MM.1S (cell line): ENCODE data around the gene GRIN3B.

Experiments used
- DNase-seq: peaks from one replicate; pipeline ENCODE4 v3.0.0-alpha.2; 2015
- H2AFZ ChIP-seq: fragments of 300-600 bp; sonication (generic); 2 replicates; pipeline ENCODE4 v1.6.0; 2016; ENCODE audit warnings: antibody characterized with exemption, low read length
- H3F3A ChIP-seq: fragments of 300-600 bp; sonication (generic); 2 replicates; pipeline ENCODE4 v1.6.1; 2016; ENCODE audit warnings: mild to moderate bottlenecking, antibody characterized with exemption, low read length, moderate library complexity, mixed read lengths; ENCODE audit not compliant: insufficient read depth
- H3K27ac ChIP-seq: fragments of 300-600 bp; sonication (generic); 2 replicates; pipeline ENCODE4 v1.5.1; 2016; ENCODE audit warnings: mild to moderate bottlenecking, low read length
- H3K27me3 ChIP-seq: fragments of 300-600 bp; sonication (generic); replicated peaks from 2 replicates; pipeline ENCODE4 v1.6.0; 2016; ENCODE audit warnings: low read length; ENCODE audit not compliant: insufficient read depth
- H3K36me3 ChIP-seq: fragments of 300-600 bp; sonication (generic); replicated peaks from 2 replicates; pipeline ENCODE4 v1.6.1; 2016; ENCODE audit warnings: mild to moderate bottlenecking, low read length, mixed read lengths; ENCODE audit not compliant: insufficient read depth
- H3K4me1 ChIP-seq: fragments of 300-600 bp; sonication (generic); 2 replicates; pipeline ENCODE4 v1.6.1; 2016; ENCODE audit warnings: low read length, mixed read lengths
- H3K4me2 ChIP-seq: fragments of 300-600 bp; sonication (generic); 2 replicates; pipeline ENCODE4 v1.6.0; 2016; ENCODE audit warnings: low read depth, low read length
- H3K4me3 ChIP-seq: fragments of 300-600 bp; sonication (generic); 2 replicates; pipeline ENCODE4 v1.5.1; 2016; ENCODE audit warnings: low read length, mixed read lengths
- H3K79me2 ChIP-seq: fragments of 300-600 bp; sonication (generic); 2 replicates; pipeline ENCODE4 v1.6.1; 2016; ENCODE audit warnings: mixed run types, low read length, mixed read lengths
- H3K9ac ChIP-seq: fragments of 300-600 bp; sonication (generic); 2 replicates; pipeline ENCODE4 v1.6.1; 2016; ENCODE audit warnings: low read length, mixed read lengths
- H3K9me2 ChIP-seq: fragments of 300-600 bp; sonication (generic); replicated peaks from 2 replicates; pipeline ENCODE4 v1.6.1; 2016; ENCODE audit warnings: mild to moderate bottlenecking, low read length, mixed read lengths; ENCODE audit not compliant: insufficient read depth
- H3K9me3 ChIP-seq: fragments of 300-600 bp; sonication (generic); replicated peaks from 2 replicates; pipeline ENCODE4 v1.6.1; 2016; ENCODE audit warnings: mild to moderate bottlenecking, low read length, mixed read lengths; ENCODE audit not compliant: insufficient read depth
- H4K20me1 ChIP-seq: fragments of 300-600 bp; sonication (generic); 2 replicates; pipeline ENCODE4 v1.6.1; 2016; ENCODE audit warnings: mild to moderate bottlenecking, low read length, moderate library complexity, mixed read lengths; ENCODE audit not compliant: insufficient read depth
- CTCF ChIP-seq: fragments of 300-600 bp; sonication (generic); IDR thresholded peaks from 2 replicates; pipeline ENCODE4 v1.5.1; 2016; ENCODE audit warnings: antibody characterized with exemption, low read length, mixed read lengths
- EZH2 ChIP-seq: fragments of 300-600 bp; sonication (generic); optimal IDR thresholded peaks from 2 replicates; pipeline ENCODE3; 2017; ENCODE audit warnings: low read depth, mild to moderate bottlenecking, antibody characterized with exemption, low read length, mixed read lengths
- EZH2phosphoT487 ChIP-seq: fragments of 300-600 bp; sonication (generic); IDR thresholded peaks from 2 replicates; pipeline ENCODE4 v1.6.1; 2018; ENCODE audit warnings: antibody characterized with exemption, low read length

The GRIN3B gene

GRCh38 chr19:977058-977464, 23.2 kb upstream of the GRIN3B start:
- H3K9me3 ChIP-seq: no peaks in the 10 kb centered on the region
- H3K79me2 ChIP-seq: no peaks in the 10 kb centered on the region
- H3K4me3 ChIP-seq: no peak overlapping the region
- no peaks in the 10 kb centered on the region for H4K20me1 ChIP-seq
- H3K4me2 ChIP-seq: no peak overlapping the region
- H3K36me3 ChIP-seq: no peaks in the 10 kb centered on the region
- H3F3A ChIP-seq: no peaks in the 10 kb centered on the region
- H3K27ac ChIP-seq: no peak overlapping the region
- no peaks in the 10 kb centered on the region for H3K9me2 ChIP-seq
- H2AFZ ChIP-seq: no peak overlapping the region
- DNase-seq: no peak
- TF ChIP-seq CTCF (no peak), EZH2 (no peak), EZH2phosphoT487 (no peak)
- no peaks in the 10 kb centered on the region for H3K4me1 ChIP-seq
- H3K9ac ChIP-seq: no peak overlapping the region
- no peaks in the 10 kb centered on the region for H3K27me3 ChIP-seq

GRCh38 chr19:979318-979741, 20.9 kb upstream of the GRIN3B start:
- DNase-seq: no peak
- peaks cover 12% of the 10 kb centered on the region for H3F3A ChIP-seq
- no peaks in the 10 kb centered on the region for H4K20me1 ChIP-seq
- no peaks in the 10 kb centered on the region for H3K27me3 ChIP-seq
- H3K9me2 ChIP-seq: no peaks in the 10 kb centered on the region
- H3K4me3 ChIP-seq: no peak overlapping the region
- H2AFZ ChIP-seq: no peak overlapping the region
- no peak overlapping the region for H3K27ac ChIP-seq
- no peaks in the 10 kb centered on the region for H3K36me3 ChIP-seq
- no peak overlapping the region for H3K9ac ChIP-seq
- peaks cover 7% of the 10 kb centered on the region; the same call in 1 of the 2 replicates for H3K4me1 ChIP-seq
- no peak for TF ChIP-seq EZH2phosphoT487
- no peak for TF ChIP-seq EZH2
- no peak for TF ChIP-seq CTCF
- peaks cover 2% of the 10 kb centered on the region for H3K79me2 ChIP-seq
- no peaks in the 10 kb centered on the region for H3K9me3 ChIP-seq
- no peak overlapping the region for H3K4me2 ChIP-seq

- TF ChIP-seq EZH2phosphoT487: no peak
- no peak for TF ChIP-seq CTCF
- TF ChIP-seq EZH2: no peak
- H3K4me1 ChIP-seq: peaks cover 7% of the 10 kb centered on the region; the same call in 1 of the 2 replicates
- no peaks in the 10 kb centered on the region for H3K9me2 ChIP-seq
- H3K36me3 ChIP-seq: no peaks in the 10 kb centered on the region
- H3K27ac ChIP-seq: no peak overlapping the region
- H3K79me2 ChIP-seq: peaks cover 12% of the 10 kb centered on the region
- no peak overlapping the region for H3K9ac ChIP-seq
- peaks cover 12% of the 10 kb centered on the region for H3F3A ChIP-seq
- no peaks in the 10 kb centered on the region for H3K27me3 ChIP-seq
- no peaks in the 10 kb centered on the region for H4K20me1 ChIP-seq
- H3K4me3 ChIP-seq: no peak overlapping the region
- no peaks in the 10 kb centered on the region for H3K9me3 ChIP-seq
- H2AFZ ChIP-seq: no peak overlapping the region
- no peak for DNase-seq
- H3K4me2 ChIP-seq: no peak overlapping the region
Measured at GRCh38 chr19:980133-980998, 19.9 kb upstream of the GRIN3B start.
